GM18508 (cell line): ENCODE data around the gene LAMA4.

Experiments
- ATAC-seq: cut with Tn5 transposase; IDR thresholded peaks from one replicate; pipeline ENCODE4 v1.9.1; 2021; ENCODE audit warnings: moderate number of reproducible peaks; ENCODE audit not compliant: insufficient read depth, unreplicated experiment

The LAMA4 gene

GRCh38 chr6:112160745-112161144 is 93.6 kb downstream of the LAMA4 start:
- no peak for ATAC-seq

GRCh38 chr6:112156668-112157067 is 97.7 kb downstream of the LAMA4 start:
- ATAC-seq, result no peak

GRCh38 chr6:112155886-112156285 is 98.5 kb downstream of the LAMA4 start:
- ATAC-seq, result no peak

- ATAC-seq, result no peak
Measured at GRCh38 chr6:112154711-112155110, 99.7 kb downstream of the LAMA4 start.

- no peak for ATAC-seq
Measured at GRCh38 chr6:112153926-112154607, 100.3 kb downstream of the LAMA4 start.

- no peak for ATAC-seq
Measured at GRCh38 chr6:112150363-112150762, 104.0 kb downstream of the LAMA4 start.

GRCh38 chr6:112149719-112150263 is 104.6 kb downstream of the LAMA4 start:
- ATAC-seq, result no peak

GRCh38 chr6:112149236-112149635 is 105.1 kb downstream of the LAMA4 start:
- no peak for ATAC-seq

- ATAC-seq, result no peak
Measured at GRCh38 chr6:112148103-112148502, 106.3 kb downstream of the LAMA4 start.

- no peak for ATAC-seq
Measured at GRCh38 chr6:112145080-112145573, 109.2 kb downstream of the LAMA4 start.

GRCh38 chr6:112144145-112144926 is 110.0 kb downstream of the LAMA4 start:
- ATAC-seq, result no peak

- ATAC-seq, result no peak
Measured at GRCh38 chr6:112141707-112142106, 112.7 kb downstream of the LAMA4 start.

- ATAC-seq, result no peak
Measured at GRCh38 chr6:112139052-112139451, 115.3 kb downstream of the LAMA4 start.

GRCh38 chr6:112130878-112131277 is 123.5 kb downstream of the LAMA4 start:
- ATAC-seq, result no peak

GRCh38 chr6:112128208-112128607 is 126.2 kb downstream of the LAMA4 start:
- ATAC-seq, result no peak

- no peak for ATAC-seq
Measured at GRCh38 chr6:112123982-112124381, 130.4 kb downstream of the LAMA4 start.

- ATAC-seq, result no peak
Measured at GRCh38 chr6:112122756-112123155, 131.6 kb downstream of the LAMA4 start.

GRCh38 chr6:112118034-112118433 is 136.3 kb downstream of the LAMA4 start:
- ATAC-seq, result no peak

GRCh38 chr6:112117554-112117953 is 136.8 kb downstream of the LAMA4 start:
- ATAC-seq, result no peak

- no peak for ATAC-seq
Measured at GRCh38 chr6:112116221-112116620, 138.1 kb downstream of the LAMA4 start.

- no peak for ATAC-seq
Measured at GRCh38 chr6:112114577-112115223, 139.7 kb downstream of the LAMA4 start.
